Suprapubic skin (tissue), 4 donors: ENCODE results near the gene PPM1H.

Experiments used
- CTCF ChIP-seq, 2 donors: fragments of 200-600 bp in 1 of 2; fragments of 450-650 bp in 1 of 2; sonication (generic) in 1 of 2; IDR thresholded peaks; one replicate each; pipeline ENCODE4 v1.5.1; 2016 to 2019; ENCODE audit warnings: antibody characterized with exemption in 2 of 2, mild to moderate bottlenecking in 1 of 2, moderate library complexity in 1 of 2
- EP300 ChIP-seq: sonication (generic); formaldehyde crosslinking; IDR thresholded peaks from one replicate; pipeline ENCODE4 v1.6.1; 2017; ENCODE audit warnings: antibody characterized with exemption
- POLR2A ChIP-seq, 2 donors: fragments of 450-650 bp; IDR thresholded peaks; one replicate each; pipeline ENCODE4 v1.6.1; 2017; ENCODE audit warnings: antibody characterized with exemption in 2 of 2, mild to moderate bottlenecking in 2 of 2, moderate library complexity in 2 of 2
- POLR2AphosphoS5 ChIP-seq, 3 donors: sonication (generic); formaldehyde crosslinking; IDR thresholded peaks; one replicate each; pipeline ENCODE4 v1.6.1; 2017; ENCODE audit warnings: antibody characterized with exemption in 3 of 3

- TF ChIP-seq CTCF (IDR thresholded peaks at IDR 0.05) (no peak), POLR2A (IDR thresholded peaks at IDR 0.05) (no peak), EP300 (no peak), POLR2AphosphoS5 (IDR thresholded peaks at IDR 0.05) (no peak)
These were observed 52.3 kb downstream of the PPM1H start for GRCh38 chr12:62882696-62883095.
